ENCODE measurements around the gene NEUROD4. TPM values are rescaled to one million over a fixed set of nuclear protein-coding genes. Genes with fewer than 3 reads are reported as not detected.

The NEUROD4 gene
- total and polyA plus RNA-seq, 10 of the 15 experiments (the other 5 are each of a cell fraction or from before 2014, with no cell fraction given): 0.06 TPM; not detected in 9

GRCh38 chr12:54977155-54977554, 42.6 kb upstream of the NEUROD4 start (continued):
- TF ChIP-seq MYB (IDR thresholded peaks at IDR 0.05; ENCODE audit: borderline replicate concordance, low read depth, low read length) (no peak), ESRRA (IDR thresholded peaks at IDR 0.05; ENCODE audit: low read length) (no peak), CEBPZ (IDR thresholded peaks at IDR 0.05; ENCODE audit: low read depth, low read length) (no peak), LARP7 (IDR thresholded peaks at IDR 0.05) (no peak), PML (IDR thresholded peaks at IDR 0.05; ENCODE audit: low read length) (no peak)

GRCh38 chr12:54977857-54978256, 41.9 kb upstream of the NEUROD4 start:
- H3K79me2 ChIP-seq (ENCODE audit: control insufficient read depth, insufficient read depth, low read length): peaks cover 1% of the 10 kb centered on the region; the same call in 1 of the 2 replicates

More at GRCh38 chr12:54977857-54978256, 41.9 kb upstream of the NEUROD4 start:
- H3K9me3 ChIP-seq (replicated peaks; ENCODE audit: control insufficient read depth, insufficient read depth, low read length): no peaks in the 10 kb centered on the region
- H2AFZ ChIP-seq (ENCODE audit: control insufficient read depth, low read depth, low read length): no peak overlapping the region
- no peaks in the 10 kb centered on the region for H3K27me3 ChIP-seq (replicated peaks in 1 of 2; ENCODE audit: control insufficient read depth in 2 of 2, insufficient read depth in 2 of 2, low read length in 1 of 2)
- H3K9ac ChIP-seq (ENCODE audit: control insufficient read depth, insufficient read depth, low read length): no peak overlapping the region
- H3K4me3 ChIP-seq: no peak overlapping the region
- H4K20me1 ChIP-seq (ENCODE audit: control insufficient read depth, insufficient read depth): no peaks in the 10 kb centered on the region
- H3K4me2 ChIP-seq (ENCODE audit: control insufficient read depth, insufficient read depth): no peak overlapping the region
- BruUV-seq (replicated peaks): no TSS peak
- ChIA-PET POLR2A (interaction anchor here (1.2 kb wide), 1 partner anchor 16 kb away, joined by 3 read pairs; no protein-coding TSS in a partner anchor), SMC1A (ENCODE audit: uncharacterized antibody, unreplicated experiment) (interaction anchor here (0.9 to 13.8 kb wide), 5 partner anchors 9 to 19 kb away, joined by 3 to 90 read pairs (median 16); no protein-coding TSS in a partner anchor), CTCF (interaction anchor here (0.5 to 2.8 kb wide), 3 partner anchors 15 to 165 kb away, joined by 3 to 14 read pairs (median 3); no protein-coding TSS in a partner anchor), RAD21 (ENCODE audit: unreplicated experiment) (no interaction called here)
- no peak for ATAC-seq
- DNase-seq (ENCODE audit: low read depth, low spot score): no peak
- TF ChIP-seq TCF12 (IDR thresholded peaks at IDR 0.05; ENCODE audit: low read depth, low read length) (no peak), HCFC1 (IDR thresholded peaks at IDR 0.05; ENCODE audit: low read length) (no peak), ATF3 (IDR thresholded peaks at IDR 0.05; ENCODE audit: borderline replicate concordance, extremely low read depth, low read depth, low read length) (no peak), NFYB (IDR thresholded peaks at IDR 0.05; ENCODE audit: insufficient read depth, low read depth, low read length) (no peak), USF2 (IDR thresholded peaks at IDR 0.05; ENCODE audit: borderline replicate concordance, low read depth, low read length) (no peak)
- peaks cover 0 to 10% of the 10 kb centered on the region in 2 experiments; a peak in 2 of 4 replicates for H3K36me3 ChIP-seq (ENCODE audit: control insufficient read depth in 2 of 2, insufficient read depth in 2 of 2, low read length in 1 of 2)
- no peak overlapping the region for H3K27ac ChIP-seq (ENCODE audit: control insufficient read depth, insufficient read depth)
- H3K4me1 ChIP-seq (ENCODE audit: control insufficient read depth, insufficient read depth, low read length): peaks cover 6% of the 10 kb centered on the region; the same call in 1 of the 2 replicates
- 89% methylated on average over 5 of the region's 5 CpGs for WGBS (ENCODE audit: insufficient coverage, insufficient replicate concordance, low lambda C conversion rate, missing lambda C conversion rate)
- in situ Hi-C loops (cut with MboI): no loop called here
- no peak for FAIRE-seq
- intact Hi-C loops (cut with micrococcal nuclease; ENCODE audit: unreplicated experiment): no loop called here

All from GM12878 (cell line).